ENCODE measurements around the gene ABI2. TPM values are rescaled to one million over a fixed set of nuclear protein-coding genes. Genes with fewer than 3 reads are reported as not detected.

Gene ABI2
- 10 to 100 TPM; 20.7 to 23.6 (median 21.0) TPM for total RNA-seq
- 13.1 TPM for total RNA-seq (2013)

- peak within 1 kb of the TSS; percentile 64 for H3K27ac ChIP-seq (ENCODE audit: low read length)
- H3K9me3 Mint-ChIP-seq, result no peaks in the 10 kb centered on the region
- WGBS (ENCODE audit: insufficient coverage), result under 1% methylated on average over 96 of the region's 98 CpGs
- H3K9me3 ChIP-seq (ENCODE audit: control insufficient read depth, insufficient read depth, low read length), result no peaks in the 10 kb centered on the region
- H3K36me3 Mint-ChIP-seq, result no peaks in the 10 kb centered on the region
- no peak for TF ChIP-seq CTCF (IDR thresholded peaks at IDR 0.05)
- H3K4me1 Mint-ChIP-seq, result peaks cover 25 to 32% of the 10 kb centered on the region in 2 donors
- peak; percentile 48 to 72 for DNase-seq
- H3K27me3 ChIP-seq (ENCODE audit: control insufficient read depth, insufficient read depth, low read length), result no peaks in the 10 kb centered on the region
- H3K4me1 ChIP-seq (ENCODE audit: control insufficient read depth, insufficient read depth, low read length), result peaks cover 15% of the 10 kb centered on the region
- no peaks in the 10 kb centered on the region for H3K36me3 ChIP-seq (ENCODE audit: control insufficient read depth, insufficient read depth, low read length)
- peak within 1 kb of the TSS; percentile 97 for H3K4me3 ChIP-seq (ENCODE audit: low read length)
- H3K4me3 Mint-ChIP-seq, result peak within 1 kb of the TSS; percentile 95
- peak within 1 kb of the TSS; percentile 78 to 92 for H3K27ac Mint-ChIP-seq
- intact Hi-C loops (cut with micrococcal nuclease), result no loop called here
- ATAC-seq, result peak; percentile 61 to 65 (median 65)
- H3K27me3 Mint-ChIP-seq (ENCODE audit: low read depth in 2 of 2), result no peaks in the 10 kb centered on the region
Observed at GRCh38 chr2:203327901-203328759, at the start of gene ABI2. Gene ABI2 (plus strand): TSS chr2:203328394. CDS start chr2:203328515, 121 bp downstream.

GRCh38 chr2:203279288-203279687, 48.9 kb upstream of the ABI2 start:
- TF ChIP-seq CTCF (IDR thresholded peaks at IDR 0.05), result no peak
- Histone ChIP-seq H3K4me1 (ENCODE audit: control insufficient read depth, insufficient read depth, low read length) (no peaks in the 10 kb centered on the region), H3K4me3 (ENCODE audit: low read length) (no peak overlapping the region), H3K27me3 (ENCODE audit: control insufficient read depth, insufficient read depth, low read length) (no peaks in the 10 kb centered on the region), H3K27ac (ENCODE audit: low read length) (no peak overlapping the region), H3K36me3 (ENCODE audit: control insufficient read depth, insufficient read depth, low read length) (peaks cover 54% of the 10 kb centered on the region), H3K9me3 (ENCODE audit: control insufficient read depth, insufficient read depth, low read length) (no peaks in the 10 kb centered on the region)
- intact Hi-C loops (cut with micrococcal nuclease), result no loop called here
- Mint-ChIP-seq H3K27me3 (ENCODE audit: low read depth in 2 of 2) (no peaks in the 10 kb centered on the region), H3K4me1 (peaks cover 0 to 5% of the 10 kb centered on the region in 2 donors), H3K36me3 (no peaks in the 10 kb centered on the region), H3K9me3 (no peaks in the 10 kb centered on the region), H3K4me3 (no peak overlapping the region), H3K27ac (no peak overlapping the region)
- DNase-seq (no peak), ATAC-seq (no peak)

GRCh38 chr2:203280428-203281064, 47.6 kb upstream of the ABI2 start:
- Mint-ChIP-seq H3K27me3 (ENCODE audit: low read depth in 2 of 2) (no peaks in the 10 kb centered on the region), H3K27ac (no peak overlapping the region), H3K36me3 (no peaks in the 10 kb centered on the region), H3K9me3 (no peaks in the 10 kb centered on the region), H3K4me3 (no peak overlapping the region), H3K4me1 (peaks cover 0 to 5% of the 10 kb centered on the region in 2 donors)
- H3K4me1 ChIP-seq (ENCODE audit: control insufficient read depth, insufficient read depth, low read length), result no peaks in the 10 kb centered on the region
- H3K4me3 ChIP-seq (ENCODE audit: low read length), result no peak overlapping the region
- H3K9me3 ChIP-seq (ENCODE audit: control insufficient read depth, insufficient read depth, low read length), result no peaks in the 10 kb centered on the region
- peaks cover 55% of the 10 kb centered on the region for H3K36me3 ChIP-seq (ENCODE audit: control insufficient read depth, insufficient read depth, low read length)
- no peak overlapping the region for H3K27ac ChIP-seq (ENCODE audit: low read length)
- no peaks in the 10 kb centered on the region for H3K27me3 ChIP-seq (ENCODE audit: control insufficient read depth, insufficient read depth, low read length)
- WGBS (ENCODE audit: insufficient coverage), result 91% methylated on average over 4 of the region's 6 CpGs
- TF ChIP-seq CTCF (IDR thresholded peaks at IDR 0.05), result no peak
- ATAC-seq (no peak), DNase-seq (no peak)
- intact Hi-C loops (cut with micrococcal nuclease), result no loop called here

All from natural killer cell (primary cell).